NCI-H1105 (cell line): ENCODE results near the gene CDKL4.
"Not testable (repeated sequence)": the region's sequence is repeated elsewhere in the genome, so short reads cannot be mapped to it uniquely, and the experiment has no call there.

Experiments
- DNase-seq: peaks from one replicate; lab custom pipeline; 2025; lab: John Stamatoyannopoulos, UW

The CDKL4 gene

GRCh38 chr2:39142904-39143605 is 100.7 kb downstream of the CDKL4 start:
- DNase-seq, result no peak

DNA sequence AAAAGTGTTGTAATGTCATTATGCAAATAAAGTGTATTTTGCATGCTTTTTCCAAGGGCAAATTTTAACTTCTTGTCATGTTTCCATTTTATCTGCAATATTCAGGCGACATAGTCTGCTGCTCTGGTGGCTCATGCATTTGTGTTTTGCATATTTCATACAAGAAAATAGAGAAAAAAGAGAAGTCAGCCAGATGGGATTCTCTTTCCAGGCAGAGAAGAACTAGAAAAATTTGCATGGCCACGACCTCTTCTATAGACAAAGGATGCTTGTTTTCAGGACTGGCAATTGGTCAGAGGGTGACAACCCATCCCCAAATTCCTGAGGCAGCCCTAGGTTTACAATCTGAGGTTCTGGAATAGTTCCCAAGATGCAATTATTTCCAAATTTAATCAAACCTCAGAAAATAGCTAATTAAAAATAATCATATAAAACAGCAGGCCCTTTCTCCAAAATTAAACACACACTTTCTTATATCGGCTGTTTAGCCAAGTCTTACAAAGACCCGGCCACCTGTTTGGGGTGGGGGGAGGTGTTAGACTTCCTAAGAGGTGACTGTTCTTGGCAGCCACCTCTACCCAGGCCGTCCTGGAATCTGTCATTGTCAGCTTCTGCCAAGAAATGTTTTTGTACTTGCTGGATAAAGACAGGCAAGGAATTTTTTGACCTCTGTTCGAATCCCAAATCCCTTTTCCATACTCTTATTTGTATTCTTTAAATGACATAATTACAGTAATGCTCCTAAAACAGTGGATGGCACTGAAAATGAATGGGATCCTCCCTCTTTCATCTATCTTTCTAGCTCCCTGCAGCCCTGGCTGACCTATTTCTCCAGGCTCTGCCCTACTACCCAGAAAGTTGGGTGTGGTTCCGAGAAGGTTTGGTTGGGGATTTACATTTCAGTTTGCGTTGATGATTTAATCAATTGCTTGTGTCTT is 102.2 kb downstream of the CDKL4 start:
- no peak for DNase-seq

- DNase-seq, result not testable (repeated sequence)
Observed at GRCh38 chr2:39140948-39141333, 102.8 kb downstream of the CDKL4 start.

DNA sequence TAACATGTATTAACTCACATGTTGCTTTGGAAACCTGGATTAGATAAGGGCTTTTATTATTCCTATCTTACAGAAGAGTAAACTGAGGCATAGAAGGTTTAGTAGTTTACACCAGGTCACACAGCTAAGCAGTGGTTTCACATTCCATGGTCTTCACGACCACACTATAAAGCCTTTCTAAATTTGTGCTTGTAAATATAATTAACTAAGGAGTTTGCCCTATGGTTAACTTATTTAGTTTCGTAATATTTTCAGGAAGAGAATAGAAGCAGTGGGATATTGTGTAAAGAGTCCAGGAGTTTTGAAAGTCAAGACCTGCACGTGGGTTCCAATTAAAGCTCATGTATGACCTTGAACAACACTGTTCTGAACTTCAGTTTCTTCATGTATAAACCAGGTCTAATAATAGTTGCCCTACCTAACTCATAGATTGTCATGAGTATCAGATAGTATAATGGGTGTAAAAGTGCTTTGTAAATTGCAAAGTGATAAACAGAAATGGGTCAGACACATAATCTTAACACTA is 103.4 kb downstream of the CDKL4 start:
- DNase-seq, result no peak

DNA sequence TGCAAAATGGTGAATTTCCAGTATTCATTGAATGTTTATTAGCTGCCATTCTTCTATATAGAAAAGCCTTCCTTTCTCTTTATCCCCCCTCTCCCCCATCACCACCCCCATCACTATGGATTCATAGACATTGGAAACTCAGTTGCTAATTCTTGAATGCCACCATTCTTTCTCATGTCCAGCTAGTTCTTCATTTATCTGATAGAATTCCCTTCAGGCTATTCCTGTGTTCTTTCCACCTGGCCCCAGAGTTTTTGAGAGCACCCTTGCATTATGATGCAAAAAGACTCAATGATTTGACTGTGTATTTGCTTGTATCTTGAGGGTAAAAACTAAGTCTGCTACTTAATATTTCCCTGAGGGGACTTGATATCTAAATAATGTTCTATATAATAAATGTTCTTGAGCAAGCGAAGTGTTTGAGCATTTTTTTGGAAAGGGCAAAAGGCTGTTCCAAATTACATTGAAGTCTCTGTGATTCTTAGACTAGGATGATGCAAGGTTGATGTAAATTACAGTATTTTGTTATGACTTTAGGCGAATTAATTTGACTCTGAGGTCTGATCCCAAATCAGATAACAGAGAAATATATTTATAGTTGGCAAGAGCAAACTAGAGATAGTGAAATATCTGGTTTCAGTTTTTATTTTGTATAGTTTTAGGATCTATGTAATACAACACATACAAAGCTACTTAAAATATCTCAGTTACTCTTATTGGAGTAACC is 104.1 kb downstream of the CDKL4 start:
- no peak for DNase-seq

DNA sequence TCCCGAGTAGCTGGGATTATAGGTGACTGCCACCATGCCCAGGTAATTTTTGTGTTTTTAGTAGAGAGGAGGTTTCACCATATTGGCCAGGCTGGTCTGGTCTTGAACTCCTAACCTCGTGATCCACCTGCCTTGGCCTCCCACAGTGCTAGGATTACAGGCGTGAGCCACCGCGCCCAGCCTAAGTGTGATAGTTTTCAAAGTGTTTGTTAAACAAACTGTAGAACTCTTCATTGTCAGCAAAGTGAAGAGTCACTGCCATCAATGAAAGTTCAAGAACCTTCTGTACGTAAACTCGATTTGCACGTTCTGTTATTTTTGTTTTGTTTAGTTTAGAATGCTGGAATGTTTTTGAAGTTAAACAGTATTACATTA is 104.9 kb downstream of the CDKL4 start:
- no peak for DNase-seq

DNA sequence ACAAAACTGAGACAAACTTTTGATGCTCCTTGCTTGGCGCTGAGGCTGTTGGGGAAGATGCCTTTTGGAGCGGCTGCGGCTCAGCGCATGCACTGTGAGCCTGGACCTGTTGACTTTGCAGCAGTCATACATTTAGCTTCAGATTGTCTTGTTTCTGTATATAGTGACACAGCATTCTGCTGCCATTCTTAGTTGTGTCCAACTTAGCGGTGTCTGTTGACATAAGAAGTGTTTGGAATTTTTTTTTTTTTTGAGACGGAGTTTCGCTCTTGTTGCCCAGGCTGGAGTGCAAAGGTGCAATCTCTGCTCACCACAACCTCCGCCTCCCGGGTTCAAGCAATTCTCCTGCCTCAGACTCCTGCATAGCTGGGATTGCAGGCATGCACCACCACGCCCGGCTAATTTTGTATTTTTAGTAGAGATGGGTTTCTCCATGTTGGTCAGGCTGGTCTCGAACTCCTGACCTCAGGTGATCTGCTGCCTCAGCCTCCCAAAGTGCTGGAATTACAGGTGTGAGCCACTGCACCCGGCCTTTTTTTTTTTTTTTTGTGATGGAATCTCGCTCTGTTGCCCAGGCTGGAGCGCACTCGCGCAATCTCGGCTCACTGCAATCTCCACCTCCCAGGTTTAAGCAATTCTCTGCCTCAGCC is 105.5 kb downstream of the CDKL4 start:
- not testable (repeated sequence) for DNase-seq

- DNase-seq, result no peak
Observed at GRCh38 chr2:39136799-39137198, 107.0 kb downstream of the CDKL4 start.

- DNase-seq, result no peak
Observed at GRCh38 chr2:39135690-39136259, 108.0 kb downstream of the CDKL4 start.

DNA sequence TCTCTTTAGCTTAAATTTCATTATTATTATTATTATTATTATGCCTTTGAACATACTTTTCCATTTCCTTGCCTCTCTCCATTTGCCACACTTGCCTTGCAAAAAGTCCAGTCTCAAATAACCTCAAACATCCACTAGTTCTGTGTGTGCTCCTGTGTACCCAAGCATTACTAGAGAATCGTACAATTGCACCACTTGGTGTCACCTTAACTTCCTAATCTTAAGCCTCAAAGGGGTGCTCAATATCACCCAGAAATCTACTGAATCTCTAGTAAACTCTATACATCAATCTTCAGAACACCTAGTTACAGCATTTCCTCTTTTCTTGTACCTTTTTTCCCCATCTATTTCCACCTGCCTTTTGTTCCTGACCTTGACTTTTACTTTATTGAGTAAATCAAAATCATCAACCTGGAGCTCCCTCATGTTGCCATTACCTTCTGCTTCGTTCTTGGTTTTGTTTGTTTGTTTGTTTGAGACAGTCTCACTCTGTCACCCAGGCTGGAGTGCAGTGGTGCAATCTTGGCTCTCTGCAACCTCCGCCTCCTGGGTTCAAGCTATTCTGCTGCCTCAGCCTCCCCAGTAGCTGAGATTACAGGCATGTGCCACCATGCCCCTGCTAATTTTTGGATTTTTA is 110.4 kb downstream of the CDKL4 start:
- DNase-seq, result no peak

- no peak for DNase-seq
Observed at GRCh38 chr2:39128919-39129391, 114.8 kb downstream of the CDKL4 start.

DNA sequence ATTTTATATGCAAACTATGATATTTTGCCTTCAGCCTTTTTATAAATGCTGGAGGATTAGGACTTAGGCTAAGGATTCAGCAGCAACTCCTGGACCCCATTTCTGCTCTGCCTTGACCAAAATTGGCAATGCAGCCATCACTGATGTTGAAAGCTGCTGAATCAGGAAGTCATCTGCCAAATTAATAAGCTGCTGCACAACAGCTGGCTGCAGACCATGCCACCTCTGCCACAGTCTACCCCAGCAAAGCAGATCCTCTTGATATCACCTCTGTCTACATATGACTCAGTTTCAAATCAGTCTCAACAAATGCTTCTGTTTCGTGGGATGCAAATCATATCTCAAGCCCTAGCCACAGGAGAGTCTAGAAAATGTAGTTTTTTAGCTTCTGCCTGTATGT is 115.8 kb downstream of the CDKL4 start:
- DNase-seq, result no peak
